AML-193 (cell line): Measurements from ENCODE around the gene HIRIP3.

Source experiments
- DNase-seq, 2 experiments: peaks; one replicate each; lab custom pipeline; 2025; lab: John Stamatoyannopoulos, UW

HIRIP3 gene

DNA sequence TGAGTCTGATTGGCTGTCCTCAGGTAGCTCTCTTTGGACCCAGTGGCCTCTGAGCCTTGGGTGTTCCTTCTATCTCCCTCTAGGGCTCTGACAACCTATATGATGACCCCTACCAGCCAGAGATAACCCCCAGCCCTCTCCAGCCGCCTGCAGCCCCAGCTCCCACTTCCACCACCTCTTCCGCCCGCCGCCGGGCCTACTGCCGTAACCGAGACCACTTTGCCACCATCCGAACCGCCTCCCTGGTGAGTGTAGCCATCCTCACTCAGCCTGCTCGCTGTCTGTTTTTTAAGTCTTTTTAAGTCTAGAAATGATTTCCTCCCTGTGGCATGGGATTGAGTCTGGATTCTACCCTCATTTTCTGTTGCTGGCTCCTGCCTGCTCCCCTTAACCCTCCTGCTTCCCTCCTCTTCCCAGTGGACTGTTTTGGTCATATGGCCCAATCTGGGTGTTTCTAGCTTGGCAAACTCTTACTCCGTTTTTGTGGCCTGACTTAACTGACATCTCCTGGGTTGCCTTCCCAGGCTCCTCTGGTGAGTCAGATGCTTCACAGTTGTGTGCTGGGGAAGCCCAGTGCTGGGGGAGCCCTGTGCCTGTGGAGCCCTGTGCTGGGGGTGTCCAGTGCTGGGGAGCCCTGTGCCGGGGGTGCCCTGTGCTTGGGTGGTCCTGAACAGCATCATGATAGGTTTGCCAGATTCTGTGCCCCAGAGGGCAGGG lies 11.8 kb downstream of the HIRIP3 start:
- no peak for DNase-seq

- no peak for DNase-seq
Observed at GRCh38 chr16:29982560-29983419, 12.6 kb downstream of the HIRIP3 start.

- DNase-seq: no peak
Observed at GRCh38 chr16:29978564-29979270, 16.7 kb downstream of the HIRIP3 start.

DNA sequence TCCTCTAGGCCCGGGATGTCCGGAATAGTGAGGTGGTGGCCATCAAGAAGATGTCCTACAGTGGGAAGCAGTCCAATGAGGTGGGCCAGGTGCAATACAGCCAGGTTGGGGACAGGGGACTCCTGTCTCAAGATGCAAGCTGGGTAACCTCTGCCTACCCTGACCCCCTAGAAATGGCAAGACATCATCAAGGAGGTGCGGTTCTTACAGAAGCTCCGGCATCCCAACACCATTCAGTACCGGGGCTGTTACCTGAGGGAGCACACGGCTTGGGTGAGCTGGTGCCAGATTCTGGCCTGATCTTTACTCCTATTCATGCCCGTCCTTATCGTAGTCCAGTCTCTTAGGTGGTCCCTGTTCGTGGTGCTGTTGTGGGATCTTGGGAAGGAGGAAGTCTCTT lies 17.3 kb downstream of the HIRIP3 start:
- no peak for DNase-seq

DNA sequence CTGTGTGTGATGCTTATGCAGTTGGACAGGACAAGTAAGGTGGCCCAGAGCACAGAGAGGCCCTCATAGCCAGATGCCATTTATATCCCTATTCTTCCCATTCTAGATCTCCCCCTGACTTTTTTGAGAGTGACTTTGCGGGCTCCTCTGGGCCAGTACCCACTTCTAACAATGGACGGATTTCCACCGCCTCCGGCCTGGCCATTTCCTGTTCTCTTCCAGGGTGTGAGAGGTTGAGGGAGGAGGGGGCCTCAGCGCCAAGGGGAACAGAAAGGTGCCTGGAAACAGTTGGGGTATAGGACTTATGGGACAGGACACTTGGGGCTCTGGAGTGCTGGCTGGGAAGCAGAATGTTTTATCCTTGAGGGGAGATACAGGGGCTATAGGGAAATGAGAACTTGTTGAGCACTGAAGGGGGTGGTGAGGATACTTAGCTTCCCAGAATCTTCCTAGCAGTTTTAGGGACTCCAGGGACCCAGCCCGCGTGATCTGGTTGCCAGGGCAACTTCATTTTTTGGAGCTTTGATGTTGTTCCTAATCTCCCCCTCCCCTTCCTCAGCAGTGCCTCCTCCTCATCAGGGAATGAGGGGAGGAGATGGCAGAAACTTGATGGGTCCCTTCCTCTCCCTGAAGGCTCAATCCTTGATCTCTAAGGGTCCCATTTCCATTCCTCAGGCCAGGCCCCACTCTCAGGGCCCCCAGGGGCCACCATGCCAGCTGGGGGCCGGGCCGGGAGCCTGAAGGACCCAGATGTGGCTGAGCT lies 18.2 kb downstream of the HIRIP3 start:
- no peak for DNase-seq

GRCh38 chr16:29975811-29976511 lies 19.5 kb downstream of the HIRIP3 start:
- no peak for DNase-seq

DNA sequence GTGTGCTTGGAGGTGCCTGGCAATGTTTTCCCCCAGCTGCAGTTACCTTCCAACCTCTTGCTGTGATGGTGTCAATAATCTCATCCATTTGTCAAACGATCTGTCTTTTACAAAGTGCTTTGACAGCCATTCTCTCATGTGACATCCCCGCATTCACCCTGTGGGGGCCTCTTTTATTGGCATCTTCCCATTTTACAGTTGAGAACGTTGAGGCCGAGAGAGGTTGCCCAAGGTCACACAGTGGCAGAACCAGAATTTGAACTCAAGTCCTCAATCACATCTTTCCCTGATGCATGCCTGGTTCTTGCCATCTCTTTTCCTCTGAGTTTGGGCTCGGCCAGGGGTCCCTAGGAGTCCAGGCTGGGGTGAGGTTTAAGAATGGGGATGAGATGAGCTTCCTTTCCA lies 20.3 kb downstream of the HIRIP3 start:
- DNase-seq: no peak

DNA sequence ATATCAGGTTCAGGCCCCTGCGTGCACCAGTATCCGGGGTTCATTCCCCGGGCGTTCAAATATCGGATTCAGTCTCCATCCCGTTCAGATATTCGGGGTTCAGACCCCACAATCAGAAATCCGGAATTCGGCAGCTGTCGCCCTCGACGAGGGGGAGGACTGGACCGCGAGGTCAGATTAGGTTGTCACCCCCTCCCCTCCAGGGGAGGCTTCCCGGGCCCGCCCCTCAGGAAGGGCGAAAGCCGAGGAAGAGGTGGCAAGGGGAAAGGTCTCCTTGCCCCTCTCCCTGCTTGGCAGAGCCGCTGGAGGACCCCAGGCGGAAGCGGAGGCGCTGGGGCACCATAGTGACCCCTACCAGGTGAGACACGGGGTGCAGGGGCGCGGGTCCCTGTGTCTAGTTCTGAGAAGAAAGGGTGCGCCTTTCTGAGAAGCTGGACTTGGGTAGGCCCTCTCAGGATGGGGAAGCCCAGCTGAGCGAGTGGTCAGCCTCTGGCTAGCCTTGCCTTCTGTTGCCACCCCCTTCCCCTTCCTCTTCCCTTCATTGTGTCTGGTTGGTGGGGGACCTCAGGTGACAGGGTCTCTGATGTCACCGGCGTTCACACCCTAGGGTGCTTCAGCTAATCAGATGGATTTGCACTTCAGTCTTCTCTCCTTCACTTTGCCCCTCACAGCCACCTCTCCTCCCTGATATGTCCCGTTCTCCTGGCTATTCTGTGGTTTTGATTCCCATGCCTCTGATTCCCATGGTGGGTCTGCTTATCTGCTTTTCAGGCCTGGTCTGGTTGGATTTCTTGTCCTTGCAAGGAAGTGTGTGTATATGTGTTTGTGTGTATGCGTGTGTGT lies 20.9 kb downstream of the HIRIP3 start:
- peak; percentile 15 to 41 for DNase-seq

GRCh38 chr16:29973384-29974246 lies 21.8 kb downstream of the HIRIP3 start, which contains the start of gene TAOK2:
TSS of gene TAOK2 (plus strand) at chr16:29973868. CDS start at chr16:29977773, 3,905 bp downstream.
- DNase-seq: peak; percentile 96 to 98

GRCh38 chr16:29972992-29973383 lies 22.4 kb downstream of the HIRIP3 start:
- DNase-seq: no peak

GRCh38 chr16:29972500-29972899 lies 22.9 kb downstream of the HIRIP3 start:
- DNase-seq: no peak

GRCh38 chr16:29971304-29971703 lies 24.1 kb downstream of the HIRIP3 start:
- no peak for DNase-seq

DNA sequence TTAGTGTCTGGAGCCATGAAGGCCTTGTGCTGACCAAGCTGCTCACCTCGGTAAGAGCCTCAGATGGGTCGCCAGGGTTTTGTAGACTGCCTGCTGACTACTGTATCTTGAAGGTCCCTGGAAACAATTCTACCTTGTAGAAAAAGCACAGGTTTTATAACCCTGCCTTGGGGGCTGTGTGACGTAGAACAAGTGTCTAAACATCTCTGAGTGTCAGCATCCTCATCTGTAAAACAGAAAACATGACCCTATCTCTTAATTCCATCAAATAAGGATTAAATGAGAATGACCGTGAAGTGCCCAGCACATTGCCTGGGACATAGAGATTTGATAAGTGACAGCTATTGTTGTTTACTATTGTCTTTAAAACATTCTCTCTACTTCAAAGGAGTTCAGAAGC lies 27.2 kb downstream of the HIRIP3 start:
- DNase-seq: no peak

- DNase-seq: no peak
Observed at GRCh38 chr16:29963021-29963743, 32.2 kb downstream of the HIRIP3 start.

DNA sequence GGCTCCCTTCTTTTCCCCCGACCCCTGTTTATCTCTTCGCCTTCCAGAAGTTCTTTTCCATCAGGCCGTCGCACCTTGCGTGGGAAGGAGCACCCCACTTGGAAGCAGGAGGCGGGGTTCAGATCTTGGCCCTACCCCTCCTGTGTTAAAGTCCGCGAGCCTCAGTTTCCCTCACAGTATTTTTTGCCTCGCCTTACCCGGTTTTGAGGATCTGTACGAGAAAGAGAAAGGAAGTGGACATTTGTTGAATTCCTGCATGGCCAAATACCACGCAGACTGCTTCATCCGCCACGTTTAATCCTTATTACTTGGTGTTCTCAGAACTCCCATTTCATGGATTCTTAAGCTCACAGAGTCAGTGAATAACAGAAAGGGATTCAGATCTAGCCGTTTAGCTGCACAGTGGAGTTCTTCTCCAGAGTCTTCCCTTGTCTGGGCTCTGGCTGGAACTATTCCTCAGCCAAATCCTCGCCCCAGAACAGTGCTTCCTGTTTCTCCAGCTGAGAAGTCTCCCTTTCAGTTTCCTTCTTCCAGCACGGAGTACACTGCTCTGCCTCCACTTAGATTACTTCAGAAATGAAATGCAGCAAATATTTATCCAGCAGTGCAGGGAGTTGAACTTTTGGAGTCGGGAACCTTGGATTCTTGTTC lies 32.9 kb downstream of the HIRIP3 start:
- DNase-seq: peak; percentile 17 to 22

DNA sequence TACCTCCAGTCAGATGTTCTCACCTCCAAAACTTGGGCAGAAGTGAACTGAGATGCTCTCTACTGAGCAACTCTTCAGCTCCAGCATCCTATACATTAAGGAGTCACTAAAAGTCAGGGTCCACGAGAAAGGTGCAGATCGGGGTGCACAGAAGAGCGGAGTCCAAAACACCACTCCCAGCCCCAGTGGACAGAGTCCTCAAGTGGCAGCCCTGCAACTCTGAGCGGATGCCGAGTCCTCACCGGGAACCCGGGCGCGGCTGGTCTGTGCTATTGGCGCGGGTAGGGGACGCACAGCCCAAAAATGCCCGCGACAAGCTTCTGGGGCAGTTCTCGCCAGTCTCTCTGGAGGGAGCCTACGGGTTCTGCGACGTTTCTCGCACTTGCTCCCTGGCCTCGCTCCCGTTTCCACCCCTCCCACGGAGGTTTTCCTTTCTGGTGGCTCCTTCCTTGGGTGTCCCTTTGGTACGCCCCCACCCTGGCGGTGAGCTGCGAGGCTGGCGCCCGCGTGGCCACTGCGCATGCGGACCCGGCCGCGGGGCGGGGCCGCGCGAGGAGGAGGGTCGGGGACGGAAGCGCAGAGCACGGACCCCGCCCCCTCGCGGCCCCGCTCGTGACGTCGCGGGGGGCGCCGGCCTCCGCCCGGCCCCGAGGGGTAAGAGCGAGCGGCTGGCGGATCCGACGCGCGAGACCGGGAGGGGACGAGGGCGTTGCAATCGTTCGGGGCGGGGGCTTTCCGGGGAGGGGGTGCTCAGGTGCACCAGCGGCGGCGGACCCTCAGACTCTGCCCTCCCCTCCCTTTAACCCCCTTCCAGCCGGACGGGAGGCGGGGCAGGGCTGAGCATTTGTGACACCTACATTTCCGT lies 33.7 kb downstream of the HIRIP3 start, which contains the start of gene TMEM219:
Gene TMEM219 (plus strand): TSS at position 601 of the 865 bp plus-strand sequence. CDS start 1,065 bp downstream, outside the sequence.
- DNase-seq: peak; percentile 72 to 86

- DNase-seq: no peak
Observed at GRCh38 chr16:29961127-29961478, 34.3 kb downstream of the HIRIP3 start.
